Right lobe of liver (tissue), 4 donors: ENCODE results near the gene KIF3C.

Source experiments
- CTCF ChIP-seq, 4 donors: fragments of 200-600 bp in 3 of 4; fragments of 450-650 bp in 1 of 4; IDR thresholded peaks; one replicate each; pipeline versions ENCODE4 v1.5.1 to v1.8.0; 2016 to 2022; ENCODE audit warnings: antibody characterized with exemption in 4 of 4, mild to moderate bottlenecking in 2 of 4
- POLR2A ChIP-seq: fragments of 450-650 bp; IDR thresholded peaks from one replicate; pipeline ENCODE4 v1.6.1; 2017; ENCODE audit warnings: antibody characterized with exemption, mild to moderate bottlenecking
- donor health status: DM: no; HTN: no; CAD: no.
- donor health status: DM: no; HTN: no; CAD: no.
- donor health status: DM: no; HTN: yes; CAD: no.

GRCh38 chr2:26000561-26001082 is 18.3 kb upstream of the KIF3C start:
- no peak for TF ChIP-seq CTCF (IDR thresholded peaks at IDR 0.05)
- TF ChIP-seq POLR2A: no peak
